OCI-M2 (cell line): ENCODE data around the gene GTF2IRD1.

ENCODE experiments used
- DNase-seq: peaks from one replicate; lab custom pipeline; 2025; ENCODE audit not compliant: unreplicated experiment; lab: John Stamatoyannopoulos, UW

The GTF2IRD1 gene

GRCh38 chr7:74584160-74584954 is 130.7 kb downstream of the GTF2IRD1 start:
- no peak for DNase-seq

GRCh38 chr7:74585844-74586243 is 132.1 kb downstream of the GTF2IRD1 start:
- no peak for DNase-seq

- DNase-seq = no peak
These were observed 132.8 kb downstream of the GTF2IRD1 start for GRCh38 chr7:74586258-74587175.

GRCh38 chr7:74587435-74588126 is 133.9 kb downstream of the GTF2IRD1 start:
- DNase-seq = no peak

- DNase-seq = no peak
These were observed 137.1 kb downstream of the GTF2IRD1 start for GRCh38 chr7:74590813-74591212.

- no peak for DNase-seq
These were observed 144.9 kb downstream of the GTF2IRD1 start for GRCh38 chr7:74598558-74598957.

GRCh38 chr7:74599244-74599643 is 145.5 kb downstream of the GTF2IRD1 start:
- DNase-seq = no peak

- no peak for DNase-seq
These were observed 150.8 kb downstream of the GTF2IRD1 start for GRCh38 chr7:74604326-74605020.

- DNase-seq = no peak
These were observed 152.6 kb downstream of the GTF2IRD1 start for GRCh38 chr7:74606101-74606908.

GRCh38 chr7:74606909-74607510 is 153.3 kb downstream of the GTF2IRD1 start:
- no peak for DNase-seq

- DNase-seq = no peak
These were observed 158.5 kb downstream of the GTF2IRD1 start for GRCh38 chr7:74612015-74612829.

GRCh38 chr7:74615933-74616780 is 162.5 kb downstream of the GTF2IRD1 start:
- DNase-seq = no peak

GRCh38 chr7:74617180-74617744 is 163.6 kb downstream of the GTF2IRD1 start:
- no peak for DNase-seq

GRCh38 chr7:74619235-74619860 is 165.6 kb downstream of the GTF2IRD1 start:
- DNase-seq = no peak

GRCh38 chr7:74622228-74622749 is 168.6 kb downstream of the GTF2IRD1 start:
- DNase-seq = no peak

- DNase-seq = no peak
These were observed 169.4 kb downstream of the GTF2IRD1 start for GRCh38 chr7:74623135-74623534.

GRCh38 chr7:74625446-74625845 is 171.7 kb downstream of the GTF2IRD1 start:
- DNase-seq = no peak
